ENCODE results near the gene CACNA1I.

CACNA1I gene

DNA sequence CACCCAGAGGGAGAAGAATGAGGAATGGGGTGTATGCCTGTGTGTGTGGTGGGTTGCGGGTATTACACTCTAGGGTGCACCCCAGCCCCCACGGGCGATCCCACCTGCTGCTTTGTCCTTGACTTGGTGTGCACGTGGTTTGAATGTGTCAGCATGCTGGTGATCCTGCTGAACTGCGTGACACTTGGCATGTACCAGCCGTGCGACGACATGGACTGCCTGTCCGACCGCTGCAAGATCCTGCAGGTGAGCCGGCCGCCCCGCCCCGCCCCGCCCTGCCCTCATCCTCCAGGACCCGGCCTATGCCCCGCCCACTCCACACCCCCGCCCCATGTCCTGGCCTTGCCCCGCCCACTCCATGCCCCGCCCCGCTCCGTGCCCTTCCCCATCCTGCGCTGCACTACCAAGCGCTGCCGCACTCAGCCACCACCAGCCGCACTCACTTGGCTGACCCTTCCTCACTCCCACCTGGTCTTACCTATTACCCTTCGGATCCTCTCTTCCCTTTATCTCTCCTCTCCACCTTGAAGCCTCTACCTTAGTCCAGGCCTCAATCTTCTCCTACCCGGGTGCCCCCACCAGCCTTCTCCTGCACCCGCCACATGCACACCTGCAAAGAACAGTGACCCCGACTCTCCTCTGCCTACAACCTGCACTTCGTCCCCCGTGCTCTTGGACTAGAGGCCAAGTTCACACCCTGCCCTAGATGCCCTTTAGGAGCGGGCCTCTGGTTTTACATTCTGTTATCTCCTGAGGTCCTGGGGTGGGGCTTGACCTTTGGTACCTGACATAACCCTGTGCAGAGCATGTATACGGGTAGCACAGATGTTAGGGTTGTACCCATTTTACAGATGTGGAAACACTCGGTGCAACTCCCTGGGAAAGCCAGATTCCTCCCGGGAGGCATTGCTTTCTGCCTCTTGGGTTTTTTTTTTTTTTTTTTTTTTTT lies 27.7 kb downstream of the CACNA1I start:
- no peaks in the 10 kb centered on the region for H3K4me1 ChIP-seq (ENCODE audit: control insufficient read depth, insufficient read depth, low read length)
- no peaks in the 10 kb centered on the region for H3K36me3 ChIP-seq (ENCODE audit: control insufficient read depth in 2 of 2, insufficient read depth in 2 of 2, low read length in 2 of 2)
- no peak overlapping the region for H3K4me3 ChIP-seq (ENCODE audit: low read length in 2 of 2)
- no peaks in the 10 kb centered on the region for H3K9me3 ChIP-seq (ENCODE audit: control insufficient read depth in 2 of 2, low read length in 2 of 2)
- no peak overlapping the region for H3K9ac ChIP-seq (ENCODE audit: low read length in 2 of 2)
- H3K27ac ChIP-seq (ENCODE audit: low read length) = no peak overlapping the region
- peaks cover 8 to 28% of the 10 kb centered on the region in 2 donors for H3K27me3 ChIP-seq (ENCODE audit: control insufficient read depth in 1 of 2, insufficient read depth in 2 of 2, low read length in 2 of 2)

DNA sequence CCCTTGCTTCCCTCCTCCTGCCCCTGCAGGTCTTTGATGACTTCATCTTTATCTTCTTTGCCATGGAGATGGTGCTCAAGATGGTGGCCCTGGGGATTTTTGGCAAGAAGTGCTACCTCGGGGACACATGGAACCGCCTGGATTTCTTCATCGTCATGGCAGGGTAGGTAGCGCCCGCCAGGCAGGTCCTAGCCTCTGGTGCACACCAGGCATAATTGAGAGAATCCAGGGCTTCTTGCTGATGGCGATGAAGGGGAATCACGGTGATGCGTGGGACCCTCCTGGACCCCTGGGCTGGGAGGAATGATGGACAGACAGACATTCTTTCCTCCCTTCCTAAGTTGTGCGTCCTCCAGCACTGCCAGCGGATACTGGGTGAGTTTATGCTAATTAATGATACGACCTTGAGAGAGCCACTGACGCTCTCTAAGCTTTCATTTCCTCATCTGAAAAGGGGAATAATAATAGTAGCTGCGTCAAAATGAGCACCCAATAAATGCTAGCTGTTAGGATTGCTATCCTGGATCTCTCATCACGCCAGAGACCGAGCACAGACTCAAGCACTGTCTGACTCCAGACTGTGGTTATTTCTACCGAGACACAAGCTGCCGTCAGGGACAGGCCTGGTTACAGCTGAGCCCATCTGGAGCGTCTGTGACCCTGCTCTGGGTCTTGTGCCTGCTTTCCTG lies 30.1 kb downstream of the CACNA1I start:
- Histone ChIP-seq H3K27me3 (ENCODE audit: control insufficient read depth in 1 of 2, insufficient read depth in 2 of 2, low read length in 2 of 2) (peaks cover 12 to 33% of the 10 kb centered on the region in 2 donors), H3K9me3 (ENCODE audit: control insufficient read depth in 2 of 2, low read length in 2 of 2) (peaks cover 0 to 4% of the 10 kb centered on the region in 2 donors), H3K9ac (ENCODE audit: low read length in 2 of 2) (no peak overlapping the region), H3K4me3 (ENCODE audit: low read length in 2 of 2) (no peak overlapping the region), H3K4me1 (ENCODE audit: control insufficient read depth, insufficient read depth, low read length) (no peaks in the 10 kb centered on the region), H3K36me3 (ENCODE audit: control insufficient read depth in 2 of 2, insufficient read depth in 2 of 2, low read length in 2 of 2) (no peaks in the 10 kb centered on the region), H3K27ac (ENCODE audit: low read length) (no peak overlapping the region)

DNA sequence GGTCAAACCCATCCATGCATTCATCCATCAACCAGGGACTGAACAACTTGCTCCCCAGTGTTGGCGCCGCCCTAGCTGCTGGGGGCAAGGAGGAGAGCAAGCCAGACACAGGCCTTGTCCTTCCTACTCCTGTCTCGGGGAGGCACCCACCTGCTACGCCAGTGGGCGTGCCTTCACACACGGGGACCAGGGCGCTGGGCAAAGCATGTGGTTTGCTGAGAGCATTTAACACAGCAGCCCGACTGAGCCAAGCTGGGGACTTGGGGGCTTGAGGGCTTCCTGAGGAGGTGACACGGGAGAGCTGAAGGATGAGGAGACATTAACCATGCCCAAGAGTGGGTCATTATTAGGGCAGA lies 30.6 kb downstream of the CACNA1I start:
- Histone ChIP-seq H3K27me3 (ENCODE audit: control insufficient read depth in 1 of 2, insufficient read depth in 2 of 2, low read length in 2 of 2) (peaks cover 13 to 37% of the 10 kb centered on the region in 2 donors), H3K9ac (ENCODE audit: low read length in 2 of 2) (no peak overlapping the region), H3K27ac (ENCODE audit: low read length) (no peak overlapping the region), H3K36me3 (ENCODE audit: control insufficient read depth in 2 of 2, insufficient read depth in 2 of 2, low read length in 2 of 2) (no peaks in the 10 kb centered on the region), H3K9me3 (ENCODE audit: control insufficient read depth in 2 of 2, low read length in 2 of 2) (peaks cover 0 to 4% of the 10 kb centered on the region in 2 donors), H3K4me3 (ENCODE audit: low read length in 2 of 2) (no peak overlapping the region), H3K4me1 (ENCODE audit: control insufficient read depth, insufficient read depth, low read length) (no peaks in the 10 kb centered on the region)

DNA sequence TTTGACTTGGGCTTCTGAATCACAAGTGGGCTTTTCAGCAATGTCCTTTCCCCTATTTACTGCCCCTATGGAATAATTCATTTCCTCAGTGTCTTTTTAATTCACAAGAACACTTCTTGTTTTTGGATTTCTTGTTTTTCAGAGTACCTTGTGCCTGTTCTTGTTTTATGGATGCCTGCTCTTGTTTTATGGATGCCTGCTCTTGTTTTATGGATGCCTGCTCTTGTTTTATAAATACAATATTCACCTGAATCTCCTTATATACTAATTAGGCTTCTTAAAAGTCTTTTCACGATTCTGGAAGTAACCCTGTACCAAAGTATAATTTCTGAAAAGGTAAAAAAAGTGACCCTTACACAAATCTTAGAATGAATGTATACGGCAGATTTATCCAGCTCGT lies 32.8 kb downstream of the CACNA1I start:
- H3K9me3 ChIP-seq (ENCODE audit: control insufficient read depth in 2 of 2, low read length in 2 of 2) = peaks cover 0 to 4% of the 10 kb centered on the region in 2 donors
- no peaks in the 10 kb centered on the region for H3K4me1 ChIP-seq (ENCODE audit: control insufficient read depth, insufficient read depth, low read length)
- no peak overlapping the region for H3K27ac ChIP-seq (ENCODE audit: low read length)
- peaks cover 15 to 27% of the 10 kb centered on the region in 2 donors for H3K27me3 ChIP-seq (ENCODE audit: control insufficient read depth in 1 of 2, insufficient read depth in 2 of 2, low read length in 2 of 2)
- H3K4me3 ChIP-seq (ENCODE audit: low read length in 2 of 2) = no peak overlapping the region
- H3K36me3 ChIP-seq (ENCODE audit: control insufficient read depth in 2 of 2, insufficient read depth in 2 of 2, low read length in 2 of 2) = no peaks in the 10 kb centered on the region
- H3K9ac ChIP-seq (ENCODE audit: low read length in 2 of 2) = no peak overlapping the region

DNA sequence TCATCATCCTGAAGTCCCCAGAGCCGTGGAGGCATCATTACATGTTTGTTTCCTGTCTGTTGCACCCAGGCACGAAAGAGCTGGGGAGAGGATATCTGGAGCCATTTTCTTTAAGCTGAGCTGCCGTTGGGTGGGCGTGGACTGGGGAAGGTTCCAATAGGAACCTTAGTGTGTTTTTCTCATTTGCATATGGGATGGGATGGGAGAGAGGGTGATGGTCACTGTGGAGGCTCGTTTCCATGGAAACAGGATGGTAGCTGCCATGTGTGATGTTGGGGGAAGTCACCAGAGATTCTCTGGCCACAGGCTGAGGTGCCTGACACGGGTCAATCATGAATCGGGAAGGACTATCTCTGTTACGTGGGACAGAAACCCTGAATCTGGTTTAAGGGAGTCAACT lies 39.7 kb downstream of the CACNA1I start:
- H3K4me1 ChIP-seq (ENCODE audit: control insufficient read depth, insufficient read depth, low read length) = no peaks in the 10 kb centered on the region
- H3K27me3 ChIP-seq (ENCODE audit: control insufficient read depth in 1 of 2, insufficient read depth in 2 of 2, low read length in 2 of 2) = peaks cover 17 to 20% of the 10 kb centered on the region in 2 donors
- peaks cover 6% of the 10 kb centered on the region in 2 donors for H3K9me3 ChIP-seq (ENCODE audit: control insufficient read depth in 2 of 2, low read length in 2 of 2)
- no peak overlapping the region for H3K27ac ChIP-seq (ENCODE audit: low read length)
- H3K36me3 ChIP-seq (ENCODE audit: control insufficient read depth in 2 of 2, insufficient read depth in 2 of 2, low read length in 2 of 2) = no peaks in the 10 kb centered on the region
- no peak overlapping the region for H3K4me3 ChIP-seq (ENCODE audit: low read length in 2 of 2)
- H3K9ac ChIP-seq (ENCODE audit: low read length in 2 of 2) = no peak overlapping the region

DNA sequence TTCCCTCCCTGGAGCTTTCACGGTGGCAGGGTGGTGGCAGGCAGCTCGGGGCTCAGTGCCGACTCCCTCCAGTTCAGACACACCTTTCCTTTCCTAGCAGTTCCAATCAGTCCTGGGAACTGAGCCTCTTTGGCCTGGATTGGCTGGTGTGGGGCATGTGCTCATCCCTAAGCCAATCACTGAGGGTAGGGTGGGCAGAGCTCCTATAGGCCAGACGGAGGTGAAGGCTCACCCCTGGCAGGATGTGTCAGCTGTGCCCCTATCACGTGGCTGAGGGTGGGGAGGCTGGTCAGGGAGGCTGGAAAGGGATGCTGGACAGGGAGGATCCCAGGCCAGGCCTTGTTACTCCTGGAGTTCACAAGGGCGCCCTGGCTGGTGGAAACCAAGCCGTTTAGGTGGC lies 40.2 kb downstream of the CACNA1I start:
- H3K9ac ChIP-seq (ENCODE audit: low read length in 2 of 2) = no peak overlapping the region
- no peaks in the 10 kb centered on the region for H3K4me1 ChIP-seq (ENCODE audit: control insufficient read depth, insufficient read depth, low read length)
- H3K27me3 ChIP-seq (ENCODE audit: control insufficient read depth in 1 of 2, insufficient read depth in 2 of 2, low read length in 2 of 2) = peaks cover 14 to 16% of the 10 kb centered on the region in 2 donors
- no peaks in the 10 kb centered on the region for H3K36me3 ChIP-seq (ENCODE audit: control insufficient read depth in 2 of 2, insufficient read depth in 2 of 2, low read length in 2 of 2)
- no peak overlapping the region for H3K27ac ChIP-seq (ENCODE audit: low read length)
- H3K9me3 ChIP-seq (ENCODE audit: control insufficient read depth in 2 of 2, low read length in 2 of 2) = peaks cover 6% of the 10 kb centered on the region in 2 donors
- no peak overlapping the region for H3K4me3 ChIP-seq (ENCODE audit: low read length in 2 of 2)

DNA sequence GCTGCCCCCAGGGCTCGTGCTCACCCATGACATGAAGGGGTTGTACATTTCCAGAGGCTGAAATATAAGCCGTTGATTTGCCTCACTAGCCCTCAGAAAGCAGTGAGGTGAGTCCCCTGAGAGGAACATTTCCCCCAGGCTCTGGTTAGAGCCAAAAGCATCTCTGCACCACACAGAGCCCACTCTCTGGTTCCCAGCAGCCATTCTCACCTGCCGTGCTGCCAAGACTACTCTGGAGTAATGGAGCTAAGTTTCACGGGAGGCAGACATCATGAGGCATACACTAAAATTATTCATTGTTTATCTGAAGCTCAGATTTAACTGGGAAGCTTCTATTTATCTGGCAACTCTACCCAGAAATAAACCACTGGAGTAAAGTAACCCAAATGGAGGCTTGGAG lies 40.8 kb downstream of the CACNA1I start:
- Histone ChIP-seq H3K4me1 (ENCODE audit: control insufficient read depth, insufficient read depth, low read length) (no peaks in the 10 kb centered on the region), H3K27ac (ENCODE audit: low read length) (no peak overlapping the region), H3K9ac (ENCODE audit: low read length in 2 of 2) (no peak overlapping the region), H3K36me3 (ENCODE audit: control insufficient read depth in 2 of 2, insufficient read depth in 2 of 2, low read length in 2 of 2) (no peaks in the 10 kb centered on the region), H3K9me3 (ENCODE audit: control insufficient read depth in 2 of 2, low read length in 2 of 2) (peaks cover 6% of the 10 kb centered on the region in 2 donors), H3K27me3 (ENCODE audit: control insufficient read depth in 1 of 2, insufficient read depth in 2 of 2, low read length in 2 of 2) (peaks cover 13 to 16% of the 10 kb centered on the region in 2 donors), H3K4me3 (ENCODE audit: low read length in 2 of 2) (no peak overlapping the region)

DNA sequence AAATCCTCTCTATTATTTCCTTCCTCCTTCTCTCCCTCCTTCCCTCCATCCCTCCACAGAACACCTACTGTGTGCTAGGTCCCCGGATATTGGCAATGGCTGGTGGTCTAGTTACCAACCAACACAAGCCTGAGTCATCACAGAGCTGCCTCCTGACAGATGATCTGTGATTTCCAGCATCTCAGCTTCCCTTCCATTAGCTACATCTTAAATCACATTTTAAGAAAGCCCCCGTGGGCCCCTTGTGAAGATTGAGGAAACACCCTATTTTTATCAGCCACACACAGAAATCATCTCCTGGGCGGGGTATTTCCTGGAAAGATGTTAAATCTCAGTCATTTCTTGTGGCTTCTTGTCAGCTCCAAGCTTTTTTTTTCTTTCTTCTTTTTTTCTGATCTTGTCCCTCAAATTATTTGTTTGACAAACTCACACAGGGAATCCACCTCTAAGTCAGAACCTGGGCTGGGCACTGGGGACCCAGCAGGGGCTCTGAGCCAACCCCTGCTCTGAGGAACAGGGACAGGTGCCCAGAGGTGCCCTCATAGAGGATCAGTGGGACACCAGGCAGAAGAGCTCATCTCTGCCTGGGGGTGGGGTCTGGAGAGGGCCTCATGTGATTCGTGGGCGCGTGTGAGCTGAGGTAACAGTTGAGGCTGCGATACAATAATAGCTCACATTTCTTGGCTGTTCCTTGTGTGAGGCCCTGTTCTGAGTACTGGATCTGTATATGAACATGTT lies 42.4 kb downstream of the CACNA1I start:
- H3K4me1 ChIP-seq (ENCODE audit: control insufficient read depth, insufficient read depth, low read length) = no peaks in the 10 kb centered on the region
- no peaks in the 10 kb centered on the region for H3K36me3 ChIP-seq (ENCODE audit: control insufficient read depth in 2 of 2, insufficient read depth in 2 of 2, low read length in 2 of 2)
- no peak overlapping the region for H3K4me3 ChIP-seq (ENCODE audit: low read length in 2 of 2)
- H3K9me3 ChIP-seq (ENCODE audit: control insufficient read depth in 2 of 2, low read length in 2 of 2) = peaks cover 6% of the 10 kb centered on the region in 2 donors
- H3K27ac ChIP-seq (ENCODE audit: low read length) = no peak overlapping the region
- H3K9ac ChIP-seq (ENCODE audit: low read length in 2 of 2) = no peak overlapping the region
- H3K27me3 ChIP-seq (ENCODE audit: control insufficient read depth in 1 of 2, insufficient read depth in 2 of 2, low read length in 2 of 2) = peaks cover 18 to 19% of the 10 kb centered on the region in 2 donors

DNA sequence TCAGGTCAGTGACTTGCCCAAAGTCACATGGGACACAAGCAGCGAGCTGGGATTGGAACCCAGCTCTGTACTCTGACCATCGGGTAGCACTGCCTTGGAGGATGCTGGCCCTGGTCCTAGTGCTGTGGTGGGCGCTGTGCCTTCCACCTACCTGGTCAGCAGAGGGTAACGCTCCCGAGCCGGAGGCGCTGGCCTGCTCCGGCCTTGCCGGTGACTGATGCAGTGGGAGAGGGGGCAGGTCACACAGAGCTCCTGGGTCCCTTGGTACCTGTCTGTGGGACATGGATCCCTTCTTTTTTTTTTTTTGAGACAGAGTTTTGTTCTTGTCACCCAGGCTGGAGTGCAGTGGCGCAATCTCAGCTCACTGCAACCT lies 43.0 kb downstream of the CACNA1I start:
- no peak overlapping the region for H3K27ac ChIP-seq (ENCODE audit: low read length)
- no peak overlapping the region for H3K4me3 ChIP-seq (ENCODE audit: low read length in 2 of 2)
- peaks cover 6% of the 10 kb centered on the region in 2 donors for H3K9me3 ChIP-seq (ENCODE audit: control insufficient read depth in 2 of 2, low read length in 2 of 2)
- no peaks in the 10 kb centered on the region for H3K36me3 ChIP-seq (ENCODE audit: control insufficient read depth in 2 of 2, insufficient read depth in 2 of 2, low read length in 2 of 2)
- H3K27me3 ChIP-seq (ENCODE audit: control insufficient read depth in 1 of 2, insufficient read depth in 2 of 2, low read length in 2 of 2) = peaks cover 18 to 24% of the 10 kb centered on the region in 2 donors
- H3K4me1 ChIP-seq (ENCODE audit: control insufficient read depth, insufficient read depth, low read length) = no peaks in the 10 kb centered on the region
- no peak overlapping the region for H3K9ac ChIP-seq (ENCODE audit: low read length in 2 of 2)

DNA sequence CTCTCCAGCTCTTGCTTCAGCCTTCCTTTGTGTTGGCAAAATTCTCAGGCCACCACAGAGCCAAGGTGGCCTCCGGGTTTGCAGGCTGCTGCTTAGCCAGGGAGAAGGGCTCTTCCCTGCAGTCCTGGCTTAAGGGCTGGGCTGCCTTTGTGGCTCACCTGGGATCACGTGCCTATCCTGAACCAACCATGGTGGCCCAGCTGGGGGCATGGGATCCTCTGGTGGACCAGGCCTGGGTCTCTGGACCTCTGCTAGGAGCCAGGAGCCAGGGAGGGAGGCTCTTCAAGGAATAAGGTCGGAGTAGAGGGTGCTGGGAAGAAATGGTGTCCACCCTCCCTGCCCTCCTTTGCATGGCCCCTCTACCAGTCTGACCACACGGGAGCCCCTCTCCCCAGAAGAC lies 43.9 kb downstream of the CACNA1I start:
- Histone ChIP-seq H3K4me1 (ENCODE audit: control insufficient read depth, insufficient read depth, low read length) (no peaks in the 10 kb centered on the region), H3K36me3 (ENCODE audit: control insufficient read depth in 2 of 2, insufficient read depth in 2 of 2, low read length in 2 of 2) (no peaks in the 10 kb centered on the region), H3K9me3 (ENCODE audit: control insufficient read depth in 2 of 2, low read length in 2 of 2) (peaks cover 6% of the 10 kb centered on the region in 2 donors), H3K4me3 (ENCODE audit: low read length in 2 of 2) (no peak overlapping the region), H3K27ac (ENCODE audit: low read length) (no peak overlapping the region), H3K27me3 (ENCODE audit: control insufficient read depth in 1 of 2, insufficient read depth in 2 of 2, low read length in 2 of 2) (peaks cover 21 to 26% of the 10 kb centered on the region in 2 donors), H3K9ac (ENCODE audit: low read length in 2 of 2) (no peak overlapping the region)

Data from stomach smooth muscle (tissue), 2 donors.